ENCODE results near the gene GEMIN5.
"Not testable (repeated sequence)": the region's sequence is repeated elsewhere in the genome, so short reads cannot be mapped to it uniquely, and the experiment has no call there.

GEMIN5 gene

GRCh38 chr5:154917757-154918156 lies 20.3 kb downstream of the GEMIN5 start:
- TF ChIP-seq, protein P1, sequence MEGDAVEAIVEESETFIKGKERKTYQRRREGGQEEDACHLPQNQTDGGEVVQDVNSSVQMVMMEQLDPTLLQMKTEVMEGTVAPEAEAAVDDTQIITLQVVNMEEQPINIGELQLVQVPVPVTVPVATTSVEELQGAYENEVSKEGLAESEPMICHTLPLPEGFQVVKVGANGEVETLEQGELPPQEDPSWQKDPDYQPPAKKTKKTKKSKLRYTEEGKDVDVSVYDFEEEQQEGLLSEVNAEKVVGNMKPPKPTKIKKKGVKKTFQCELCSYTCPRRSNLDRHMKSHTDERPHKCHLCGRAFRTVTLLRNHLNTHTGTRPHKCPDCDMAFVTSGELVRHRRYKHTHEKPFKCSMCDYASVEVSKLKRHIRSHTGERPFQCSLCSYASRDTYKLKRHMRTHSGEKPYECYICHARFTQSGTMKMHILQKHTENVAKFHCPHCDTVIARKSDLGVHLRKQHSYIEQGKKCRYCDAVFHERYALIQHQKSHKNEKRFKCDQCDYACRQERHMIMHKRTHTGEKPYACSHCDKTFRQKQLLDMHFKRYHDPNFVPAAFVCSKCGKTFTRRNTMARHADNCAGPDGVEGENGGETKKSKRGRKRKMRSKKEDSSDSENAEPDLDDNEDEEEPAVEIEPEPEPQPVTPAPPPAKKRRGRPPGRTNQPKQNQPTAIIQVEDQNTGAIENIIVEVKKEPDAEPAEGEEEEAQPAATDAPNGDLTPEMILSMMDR (IDR thresholded peaks at IDR 0.05; ENCODE audit: borderline replicate concordance, insufficient read depth, low read depth, low read length), result no peak
- H3K4me3 ChIP-seq (ENCODE audit: low read depth, low read length), result no peak overlapping the region

GRCh38 chr5:154916874-154917273 lies 21.1 kb downstream of the GEMIN5 start:
- TF ChIP-seq, protein P1 (IDR thresholded peaks at IDR 0.05; ENCODE audit: borderline replicate concordance, insufficient read depth, low read depth, low read length), result no peak
- H3K4me3 ChIP-seq (ENCODE audit: low read depth, low read length), result no peak overlapping the region

DNA sequence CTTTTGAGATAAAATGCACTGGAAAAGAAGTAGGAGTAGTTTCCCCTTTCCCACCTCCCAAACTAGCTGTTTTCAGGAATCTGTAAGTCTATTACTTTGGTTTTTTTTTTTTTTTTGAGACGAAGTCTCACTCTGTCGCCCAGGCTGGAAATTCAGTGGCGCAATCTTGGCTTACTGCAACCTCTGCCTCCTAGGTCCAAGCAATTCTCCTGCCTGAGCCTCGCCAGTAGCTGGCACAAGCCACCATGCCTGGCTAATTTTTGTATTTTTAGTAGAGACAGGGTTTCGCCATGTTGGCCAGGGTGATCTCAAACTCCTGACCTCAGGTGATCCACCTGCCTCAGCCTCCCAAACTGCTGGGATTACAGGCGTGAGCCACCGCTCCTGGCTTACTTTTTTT lies 32.4 kb downstream of the GEMIN5 start:
- H3K4me3 ChIP-seq (ENCODE audit: low read depth, low read length), result not testable (repeated sequence)

GRCh38 chr5:154901913-154902312 lies 36.1 kb downstream of the GEMIN5 start:
- H3K4me3 ChIP-seq (ENCODE audit: low read depth, low read length), result no peak overlapping the region
- TF ChIP-seq, protein P1 (IDR thresholded peaks at IDR 0.05; ENCODE audit: borderline replicate concordance, insufficient read depth, low read depth, low read length), result no peak

DNA sequence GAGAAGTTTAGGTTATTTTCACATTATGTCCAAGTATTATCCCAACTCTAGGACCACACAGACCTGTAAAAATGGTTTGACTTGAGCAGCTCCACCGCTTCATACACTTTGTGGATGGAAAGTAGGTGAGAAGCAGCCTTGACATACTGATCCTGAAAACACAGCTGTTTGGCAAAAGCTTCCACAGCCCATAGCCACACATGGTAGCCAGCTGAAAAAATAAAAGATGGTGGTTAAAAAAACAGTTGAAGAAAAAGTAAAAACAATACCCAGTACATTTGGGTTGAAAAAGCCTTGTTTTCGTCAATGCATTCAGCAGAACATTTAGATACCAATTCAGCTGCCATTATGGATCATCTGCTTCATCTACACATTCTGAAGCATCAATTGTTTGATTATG lies 36.7 kb downstream of the GEMIN5 start:
- no peak overlapping the region for H3K4me3 ChIP-seq (ENCODE audit: low read depth, low read length)
- TF ChIP-seq, protein P1 (IDR thresholded peaks at IDR 0.05; ENCODE audit: borderline replicate concordance, insufficient read depth, low read depth, low read length), result no peak

GRCh38 chr5:154900066-154900465 lies 37.9 kb downstream of the GEMIN5 start:
- TF ChIP-seq, protein P1 (IDR thresholded peaks at IDR 0.05; ENCODE audit: borderline replicate concordance, insufficient read depth, low read depth, low read length), result no peak
- H3K4me3 ChIP-seq (ENCODE audit: low read depth, low read length), result no peak overlapping the region

GRCh38 chr5:154899151-154899816 lies 38.7 kb downstream of the GEMIN5 start:
- TF ChIP-seq, protein P1 (IDR thresholded peaks at IDR 0.05; ENCODE audit: borderline replicate concordance, insufficient read depth, low read depth, low read length), result no peak
- no peak overlapping the region for H3K4me3 ChIP-seq (ENCODE audit: low read depth, low read length)

Measured in GM12875 (cell line).